Spinal cord (tissue), 10 donors: ENCODE measurements around the gene MOSMO. TPM values are rescaled to one million over a fixed set of nuclear protein-coding genes. Genes with fewer than 3 reads are reported as not detected.
A peak's percentile ranks its signal among the peaks of the same experiment; 100 is the strongest.
"Not testable (repeated sequence)": the region's sequence is repeated elsewhere in the genome, so short reads cannot be mapped to it uniquely, and the experiment has no call there.

ENCODE experiments used
- DNase-seq, 6 donors: peaks; one replicate each; pipeline versions ENCODE4 v3.0.0 to v3.0.0-alpha.2; 2013 to 2015; ENCODE audit warnings: low spot score in 6 of 6, low read depth in 4 of 6
- H3K27ac ChIP-seq: one replicate; pipeline ENCODE4 v1.5.1; 2013; ENCODE audit warnings: low read depth, low read length, control low read depth
- H3K27me3 ChIP-seq: one replicate; pipeline ENCODE4 v1.6.1; 2013; ENCODE audit warnings: low read length; ENCODE audit not compliant: control insufficient read depth, insufficient read depth
- H3K36me3 ChIP-seq: one replicate; pipeline ENCODE4 v1.6.1; 2013; ENCODE audit warnings: low read length; ENCODE audit not compliant: control insufficient read depth, insufficient read depth
- H3K4me1 ChIP-seq: one replicate; pipeline ENCODE4 v1.6.1; 2013; ENCODE audit warnings: low read length; ENCODE audit not compliant: control insufficient read depth, insufficient read depth
- H3K4me3 ChIP-seq: one replicate; pipeline ENCODE4 v1.5.1; 2013; ENCODE audit warnings: low read depth, low read length, control low read depth
- H3K9me3 ChIP-seq: one replicate; pipeline ENCODE4 v1.6.1; 2013; ENCODE audit warnings: low read length; ENCODE audit not compliant: control insufficient read depth, insufficient read depth
- WGBS: methylation state at CpG from one replicate; pipeline ENCODE4 v1.1.5; 2013; ENCODE audit warnings: missing lambda C conversion rate; ENCODE audit not compliant: insufficient coverage; 5-methylcytosine and 5-hydroxymethylcytosine counted together
- polyA plus RNA-seq, 2 donors: library from polyadenylated mRNA; unstranded; fragments of 120-200 nt; gene quantifications; one replicate each; pipeline ENCODE4 v1.2.1, GENCODE V29; 2013; ENCODE audit not compliant: insufficient read length in 2 of 2
- total RNA-seq, 2 donors: library from RNA; depleted of rRNA in 1 of 2; stranded (reverse); fragments of 120-200 nt in 1 of 2; fragments of >200 nt in 1 of 2; gene quantifications; one replicate each; pipeline versions ENCODE4 v1.2.3 to v1.2.4, GENCODE V29; 2013 to 2014
- donor health status: healthy.

The MOSMO gene
- total and polyA plus RNA-seq, 4 donors = 19.3 to 43.1 (median 26.6) TPM

DNA sequence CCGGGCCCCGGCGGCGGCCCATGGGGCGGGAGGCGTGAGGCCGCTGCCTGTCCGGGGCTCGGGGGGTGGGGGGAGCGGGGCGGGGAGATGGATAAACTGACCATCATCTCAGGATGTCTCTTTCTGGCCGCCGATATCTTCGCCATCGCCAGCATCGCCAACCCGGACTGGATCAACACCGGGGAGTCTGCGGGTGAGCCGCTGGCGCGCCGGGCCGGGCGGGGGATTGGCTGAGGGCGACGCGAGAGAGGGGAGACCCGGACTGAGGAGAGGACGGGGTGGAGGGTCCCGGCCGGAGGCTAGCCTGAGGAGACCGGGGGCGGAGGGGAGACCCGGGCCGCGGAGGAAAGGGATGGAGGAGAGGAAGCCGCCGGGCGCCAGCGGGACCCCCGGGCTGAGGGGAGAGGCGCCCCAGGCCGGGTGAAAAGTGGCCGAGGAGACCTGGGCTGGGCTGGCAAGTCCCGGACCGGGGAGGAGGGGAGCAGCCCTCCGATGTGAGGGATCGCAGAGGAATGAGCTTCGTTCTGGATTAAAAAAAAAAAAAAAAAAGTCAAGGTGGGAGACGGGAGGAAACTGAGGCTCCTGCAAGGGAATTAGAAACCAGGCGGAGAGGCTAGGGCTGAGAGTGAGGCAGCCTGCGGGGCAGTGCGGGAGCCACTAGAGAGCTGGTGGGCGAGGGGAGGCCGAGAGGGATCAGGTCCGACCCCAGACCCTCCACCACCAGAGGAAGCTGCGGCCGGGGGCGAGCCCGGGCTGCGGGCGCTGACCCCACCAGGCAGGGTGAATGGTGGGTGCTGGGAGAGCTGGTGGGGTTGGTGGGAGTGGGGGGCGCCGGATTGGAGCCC, 526 bp downstream of the MOSMO start:
- H3K27ac ChIP-seq = peak overlapping the region; percentile 67
- no peaks in the 10 kb centered on the region for H3K9me3 ChIP-seq
- H3K36me3 ChIP-seq = no peaks in the 10 kb centered on the region
- H3K4me1 ChIP-seq = peaks cover 32% of the 10 kb centered on the region
- H3K4me3 ChIP-seq = peak overlapping the region; percentile 74
- peak in 2 of 6 donors; percentile 51 to 55 for DNase-seq
- H3K27me3 ChIP-seq = no peaks in the 10 kb centered on the region
- under 1% methylated on average over 48 of the region's 65 CpGs for WGBS

DNA sequence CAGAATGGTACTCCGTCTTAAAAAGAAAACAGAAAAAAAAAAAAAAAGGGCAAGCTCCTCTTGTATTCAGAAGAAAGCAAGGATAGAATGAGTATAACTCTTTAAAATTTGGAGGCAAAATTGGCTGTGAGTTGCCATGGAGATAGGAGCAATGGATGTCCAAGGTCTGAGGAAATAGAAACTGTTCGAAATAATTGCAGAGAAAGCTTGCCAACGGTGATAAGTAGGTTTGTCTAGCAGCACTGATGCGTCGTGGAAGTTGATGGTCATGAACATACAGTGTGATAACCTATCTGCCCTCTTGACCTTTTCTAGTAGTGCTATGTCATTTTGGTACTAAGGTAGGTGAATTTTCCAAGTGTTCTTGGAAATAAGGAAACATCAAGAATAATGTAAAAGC, 3.0 kb downstream of the MOSMO start:
- Histone ChIP-seq H3K36me3 (no peaks in the 10 kb centered on the region), H3K4me3 (no peak overlapping the region), H3K27ac (no peak overlapping the region), H3K9me3 (no peaks in the 10 kb centered on the region), H3K27me3 (no peaks in the 10 kb centered on the region), H3K4me1 (peaks cover 15% of the 10 kb centered on the region)
- DNase-seq = peak in 1 of 6 donors; percentile 14
- 100% methylated on average over 1 of the region's 5 CpGs for WGBS

DNA sequence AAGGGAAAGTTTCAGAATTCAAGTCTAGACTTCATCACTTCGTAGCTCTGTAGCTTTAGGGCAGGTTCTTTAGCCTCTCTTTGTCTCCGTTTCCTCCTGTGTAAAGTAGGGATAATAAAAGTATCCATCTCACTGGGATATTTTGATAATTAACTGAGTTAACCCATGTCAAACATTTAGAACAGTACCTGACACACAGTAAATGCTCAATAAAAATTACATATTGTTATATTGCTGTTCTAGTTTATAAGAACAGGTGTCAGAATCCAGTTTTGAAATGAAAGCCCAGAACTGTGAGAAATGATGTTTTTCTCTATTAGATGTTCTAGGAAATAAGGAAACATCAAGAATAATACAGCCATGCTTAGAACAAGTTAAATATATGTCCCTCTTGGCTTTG, 4.3 kb downstream of the MOSMO start:
- H3K36me3 ChIP-seq = no peaks in the 10 kb centered on the region
- H3K4me1 ChIP-seq = peaks cover 12% of the 10 kb centered on the region
- no peak for DNase-seq
- no CpG with 5 or more reads among the region's 2 CpGs for WGBS
- no peaks in the 10 kb centered on the region for H3K9me3 ChIP-seq
- no peaks in the 10 kb centered on the region for H3K27me3 ChIP-seq
- no peak overlapping the region for H3K4me3 ChIP-seq
- H3K27ac ChIP-seq = no peak overlapping the region

DNA sequence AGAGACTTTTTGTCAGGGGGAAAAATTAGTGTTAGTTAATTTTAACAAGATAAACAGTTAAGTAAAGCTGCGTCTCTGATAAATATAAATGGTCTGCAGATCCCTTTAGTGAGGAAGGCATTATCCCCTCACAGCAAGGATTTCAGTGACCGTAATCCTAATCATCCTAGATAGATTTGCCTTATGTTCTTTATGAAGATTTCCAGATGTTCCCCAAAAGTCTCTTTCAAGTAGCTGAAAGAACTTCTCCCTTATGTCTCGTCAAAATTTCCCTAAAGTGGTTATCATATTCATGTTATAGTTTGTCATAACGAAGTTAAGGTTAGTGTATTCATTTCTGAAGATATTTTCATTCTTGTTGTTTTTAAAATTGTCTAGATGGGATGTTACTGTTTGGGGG, 5.6 kb downstream of the MOSMO start:
- H3K9me3 ChIP-seq = no peaks in the 10 kb centered on the region
- peak in 1 of 6 donors; percentile 58 for DNase-seq
- peaks cover 10% of the 10 kb centered on the region for H3K4me1 ChIP-seq
- WGBS = no CpG with 5 or more reads among the region's 4 CpGs
- no peak overlapping the region for H3K4me3 ChIP-seq
- H3K27ac ChIP-seq = no peak overlapping the region
- H3K27me3 ChIP-seq = no peaks in the 10 kb centered on the region
- no peaks in the 10 kb centered on the region for H3K36me3 ChIP-seq

DNA sequence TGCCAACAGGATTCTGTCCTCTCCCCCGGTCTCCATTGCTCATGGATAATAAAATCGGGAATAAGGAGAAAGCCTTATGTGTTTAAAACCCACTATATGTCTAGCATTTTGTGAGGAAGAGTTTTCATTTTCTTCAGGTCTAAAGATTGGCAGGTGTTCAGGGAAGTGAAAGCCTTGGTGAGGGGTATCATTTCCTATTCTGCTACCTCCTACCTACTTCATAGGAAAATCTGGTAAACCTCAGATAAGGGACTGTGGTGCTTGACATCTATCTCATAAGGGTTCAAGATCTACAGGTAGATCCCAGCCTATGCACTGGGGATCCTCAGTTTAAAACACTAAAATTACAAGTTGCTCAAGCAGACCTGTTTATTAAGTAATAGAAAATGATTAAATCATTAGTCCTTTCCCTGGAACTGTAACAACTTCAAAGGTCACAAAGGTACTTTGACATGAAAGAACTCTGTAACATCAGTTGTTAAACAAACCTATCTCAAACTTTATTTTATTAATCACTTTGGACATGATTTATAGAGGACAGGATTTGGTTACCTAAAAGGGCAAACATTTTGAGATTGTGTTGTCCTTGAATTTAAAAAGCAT, 6.5 kb downstream of the MOSMO start:
- WGBS = no CpG with 5 or more reads among the region's 2 CpGs
- DNase-seq = no peak
- Histone ChIP-seq H3K4me1 (peaks cover 2% of the 10 kb centered on the region), H3K27ac (no peak overlapping the region), H3K27me3 (no peaks in the 10 kb centered on the region), H3K9me3 (no peaks in the 10 kb centered on the region), H3K4me3 (no peak overlapping the region), H3K36me3 (no peaks in the 10 kb centered on the region)

DNA sequence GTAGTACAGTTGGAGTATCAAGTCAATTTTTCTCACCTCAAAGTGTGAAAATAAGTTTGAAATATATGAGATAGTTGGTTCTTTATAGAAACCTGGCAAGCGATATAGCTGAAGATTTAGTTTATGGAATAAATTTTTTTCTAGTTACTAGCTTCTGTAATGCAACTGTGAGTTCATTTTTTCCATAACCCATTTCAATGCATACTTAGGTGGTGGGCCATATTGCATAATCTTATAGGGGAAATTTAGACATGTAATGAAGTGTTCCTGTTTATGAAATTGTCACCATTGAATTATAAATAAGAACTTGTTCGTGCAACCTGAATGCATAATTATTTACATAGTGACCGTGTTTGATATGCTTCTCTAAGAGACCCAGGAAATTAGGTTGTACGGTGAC, 9.0 kb downstream of the MOSMO start:
- Histone ChIP-seq H3K27me3 (no peaks in the 10 kb centered on the region), H3K9me3 (no peaks in the 10 kb centered on the region), H3K4me3 (no peak overlapping the region), H3K4me1 (no peaks in the 10 kb centered on the region), H3K27ac (no peak overlapping the region), H3K36me3 (no peaks in the 10 kb centered on the region)
- WGBS = no CpG with 5 or more reads among the region's 4 CpGs
- no peak for DNase-seq

DNA sequence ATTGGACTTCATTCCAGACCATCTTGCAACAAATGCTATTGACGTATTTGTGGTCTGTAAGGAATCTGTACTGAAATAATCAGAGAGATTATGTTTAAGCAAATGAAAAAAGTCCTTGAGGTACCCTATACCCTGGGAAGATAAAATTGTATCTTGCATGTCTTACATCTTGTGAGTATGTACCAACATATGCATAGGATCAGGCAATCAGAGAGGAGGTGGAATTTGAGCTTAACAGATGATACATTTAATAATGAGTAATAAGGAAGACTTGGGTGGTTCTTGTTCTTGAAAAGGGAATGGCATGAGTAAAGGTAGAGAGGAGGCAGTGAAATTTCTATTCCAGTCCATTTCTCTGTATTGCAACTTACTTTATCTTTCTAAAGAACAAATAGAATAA, 10.6 kb downstream of the MOSMO start:
- Histone ChIP-seq H3K36me3 (no peaks in the 10 kb centered on the region), H3K4me3 (no peak overlapping the region), H3K9me3 (no peaks in the 10 kb centered on the region), H3K27ac (no peak overlapping the region), H3K27me3 (no peaks in the 10 kb centered on the region), H3K4me1 (no peaks in the 10 kb centered on the region)
- no CpG with 5 or more reads among the region's 1 CpG for WGBS
- DNase-seq = no peak

DNA sequence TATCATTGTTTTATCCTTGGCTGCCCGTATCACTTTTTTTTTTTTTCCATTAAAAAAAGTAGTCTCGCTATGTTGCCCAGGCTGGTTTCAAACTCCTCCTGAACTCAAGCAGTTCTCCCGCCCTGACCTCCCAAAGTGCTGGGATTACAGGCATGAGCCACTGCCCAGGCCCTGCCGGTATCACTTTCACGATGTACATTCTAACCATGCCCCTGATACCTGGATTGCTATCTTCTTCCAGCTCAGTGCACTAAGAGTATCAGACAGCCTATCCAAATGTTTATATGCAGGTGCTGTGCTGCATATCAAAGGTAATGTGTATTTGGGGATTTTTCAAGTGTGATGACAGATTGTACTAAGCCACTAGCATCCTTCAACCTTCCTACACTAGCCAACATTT, 14.2 kb downstream of the MOSMO start:
- DNase-seq = no peak
- no peak overlapping the region for H3K27ac ChIP-seq
- 94% methylated on average over 4 of the region's 5 CpGs for whole genome bisulfite sequencing
- no peaks in the 10 kb centered on the region for H3K4me1 ChIP-seq
- H3K9me3 ChIP-seq = no peaks in the 10 kb centered on the region
- H3K36me3 ChIP-seq = no peaks in the 10 kb centered on the region
- no peak overlapping the region for H3K4me3 ChIP-seq
- H3K27me3 ChIP-seq = no peaks in the 10 kb centered on the region

DNA sequence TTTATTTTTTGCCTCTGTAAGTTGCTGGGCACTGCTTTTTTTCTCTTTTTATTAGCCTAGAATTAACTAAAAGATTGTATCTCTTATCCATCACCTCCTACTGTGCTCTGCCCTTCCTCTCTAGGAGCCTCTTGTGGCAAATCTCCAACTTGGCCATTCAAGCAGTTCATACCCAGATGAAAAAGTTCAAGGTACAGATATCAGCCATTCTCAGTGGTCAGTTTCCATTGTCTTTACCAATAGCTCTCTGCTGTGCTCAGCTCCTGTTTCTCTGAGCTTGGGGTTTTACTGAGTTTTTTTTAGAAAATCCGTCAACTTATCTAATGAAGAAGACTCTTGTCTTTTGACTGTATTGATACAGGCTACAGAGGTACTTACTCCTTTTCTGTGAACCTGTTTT, 15.6 kb downstream of the MOSMO start:
- Histone ChIP-seq H3K4me3 (no peak overlapping the region), H3K27ac (no peak overlapping the region), H3K9me3 (no peaks in the 10 kb centered on the region), H3K27me3 (no peaks in the 10 kb centered on the region), H3K4me1 (no peaks in the 10 kb centered on the region), H3K36me3 (no peaks in the 10 kb centered on the region)
- WGBS = no CpG with 5 or more reads among the region's 1 CpG
- DNase-seq = peak in 1 of 6 donors; percentile 18

DNA sequence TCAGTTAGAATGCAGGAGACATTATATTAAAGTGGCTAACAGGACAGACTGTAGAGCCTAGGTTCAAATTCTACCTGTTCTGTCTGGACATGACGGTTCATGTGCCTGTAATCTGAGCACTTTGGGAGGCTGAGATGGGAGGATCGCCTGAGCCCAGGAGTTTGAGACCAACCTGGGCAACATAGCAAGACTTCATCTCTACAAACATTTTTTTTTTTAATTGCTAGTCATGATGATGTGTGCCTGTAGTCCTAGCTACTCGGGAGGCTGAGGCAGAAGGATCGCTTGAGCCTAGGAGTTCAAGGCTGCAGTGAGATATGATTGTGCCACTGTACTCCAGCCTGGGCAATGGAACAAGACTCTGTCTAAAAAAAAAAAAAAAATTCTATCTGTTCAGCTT, 16.9 kb downstream of the MOSMO start:
- H3K27me3 ChIP-seq, H3K36me3 ChIP-seq, DNase-seq, H3K4me3 ChIP-seq, H3K4me1 ChIP-seq, H3K27ac ChIP-seq, H3K9me3 ChIP-seq: not testable (repeated sequence)
- 100% methylated on average over 1 of the region's 4 CpGs for WGBS
